DMS53 (cell line): ENCODE data around the gene USHBP1.

Source experiments
- DNase-seq: peaks from one replicate; lab custom pipeline; 2025; lab: John Stamatoyannopoulos, UW

The USHBP1 gene

DNA sequence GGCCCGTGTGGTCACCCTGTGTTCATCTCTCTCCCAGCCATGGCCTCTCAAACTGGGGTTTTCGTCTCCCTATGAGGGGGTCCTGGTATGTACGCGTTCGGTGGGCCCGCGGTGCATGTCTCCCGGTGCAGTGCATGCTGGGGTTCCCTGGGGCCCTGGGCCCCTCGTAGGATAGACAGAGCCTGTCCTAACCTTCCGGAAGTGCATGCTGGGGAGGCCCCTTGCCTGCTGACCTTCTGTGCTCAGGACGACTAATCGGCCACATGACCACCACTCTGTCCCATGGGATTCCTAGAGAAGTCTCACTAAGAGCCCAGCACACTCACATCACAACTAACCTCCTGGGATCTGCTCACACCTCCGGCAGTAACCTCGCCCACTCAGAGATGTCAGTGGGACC, 54.2 kb downstream of the USHBP1 start:
- DNase-seq = no peak

DNA sequence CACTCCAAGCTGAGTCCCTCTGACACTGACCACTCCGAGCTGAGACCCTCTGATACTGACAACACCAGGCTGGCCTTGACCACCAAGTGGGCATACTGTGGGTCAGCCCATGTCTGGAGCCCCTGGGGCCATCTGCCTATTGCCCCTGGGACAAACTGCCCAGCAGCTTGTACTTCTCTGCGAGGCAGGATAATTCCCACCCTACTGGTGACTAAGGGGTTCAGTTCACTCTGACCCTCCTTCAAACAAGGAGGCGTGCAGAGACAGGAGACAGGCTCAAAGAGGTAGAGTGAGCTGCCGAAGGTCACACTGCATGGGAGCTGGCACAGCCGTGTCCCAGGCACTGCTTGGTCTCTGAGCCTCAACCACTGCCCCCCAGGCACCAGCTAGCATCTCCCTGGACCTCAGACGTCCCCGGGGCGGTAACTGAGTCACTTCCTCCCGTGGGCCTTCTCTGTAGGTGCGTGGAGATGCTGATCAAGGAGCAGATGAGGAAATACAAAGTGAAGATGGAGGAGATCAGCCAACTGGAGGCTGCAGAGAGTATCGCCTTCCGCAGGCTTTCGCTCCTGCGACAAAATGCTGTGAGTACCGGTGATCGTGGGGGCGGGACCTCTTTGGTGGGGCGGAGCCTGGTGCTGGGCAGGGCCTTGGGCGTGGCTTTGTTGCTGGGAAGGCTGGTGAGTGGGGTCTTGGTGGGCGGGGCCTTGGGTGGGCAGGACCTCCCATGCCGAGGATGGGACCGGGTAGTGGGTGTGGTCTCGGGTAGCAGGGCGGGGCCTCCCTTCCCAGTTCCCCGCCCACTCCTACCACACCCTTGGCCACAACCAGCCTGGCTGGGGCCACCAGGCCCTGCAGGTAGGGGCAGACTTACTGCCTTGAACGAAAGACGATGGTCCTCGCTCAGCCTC, 55.2 kb downstream of the USHBP1 start:
- peak; percentile 22 for DNase-seq

DNA sequence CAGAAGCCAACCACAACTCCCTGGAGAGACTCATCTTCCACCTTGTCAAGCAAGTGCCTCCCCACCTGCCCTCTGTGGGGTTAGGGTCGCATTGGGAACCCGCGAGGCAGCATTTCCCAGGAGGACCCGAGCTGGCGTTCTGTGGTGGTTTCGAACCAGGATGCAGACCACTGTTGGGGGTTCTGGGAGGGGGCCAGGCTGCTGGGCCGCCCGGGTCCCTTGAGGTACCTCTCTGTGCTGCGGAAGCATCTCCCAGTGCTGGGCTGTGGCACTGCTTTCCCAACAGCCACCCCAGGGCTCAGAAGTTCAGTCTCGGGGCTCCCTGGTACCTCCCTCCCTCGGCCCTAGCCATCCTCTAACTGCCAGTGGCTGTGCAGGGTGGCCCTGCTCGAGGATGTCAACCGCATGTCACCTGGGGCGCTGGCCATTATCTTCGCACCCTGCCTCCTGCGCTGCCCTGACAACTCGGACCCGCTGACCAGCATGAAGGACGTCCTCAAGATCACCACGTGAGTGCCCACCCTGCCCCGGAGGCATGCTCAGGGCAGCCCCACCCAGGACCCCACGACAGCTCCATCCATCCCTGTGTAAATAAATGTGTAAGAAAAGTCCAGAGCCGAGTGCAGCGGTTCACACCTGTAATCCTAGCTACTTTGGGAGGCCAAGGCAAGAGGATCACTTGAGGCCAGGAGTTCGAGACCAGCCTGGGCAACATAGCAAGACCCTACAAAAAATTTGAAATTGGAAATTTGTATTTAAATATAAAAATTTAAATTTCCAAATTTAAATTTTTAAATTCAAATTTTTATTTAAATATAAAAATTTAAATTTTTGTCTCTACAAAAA, 57.6 kb downstream of the USHBP1 start:
- no peak for DNase-seq

DNA sequence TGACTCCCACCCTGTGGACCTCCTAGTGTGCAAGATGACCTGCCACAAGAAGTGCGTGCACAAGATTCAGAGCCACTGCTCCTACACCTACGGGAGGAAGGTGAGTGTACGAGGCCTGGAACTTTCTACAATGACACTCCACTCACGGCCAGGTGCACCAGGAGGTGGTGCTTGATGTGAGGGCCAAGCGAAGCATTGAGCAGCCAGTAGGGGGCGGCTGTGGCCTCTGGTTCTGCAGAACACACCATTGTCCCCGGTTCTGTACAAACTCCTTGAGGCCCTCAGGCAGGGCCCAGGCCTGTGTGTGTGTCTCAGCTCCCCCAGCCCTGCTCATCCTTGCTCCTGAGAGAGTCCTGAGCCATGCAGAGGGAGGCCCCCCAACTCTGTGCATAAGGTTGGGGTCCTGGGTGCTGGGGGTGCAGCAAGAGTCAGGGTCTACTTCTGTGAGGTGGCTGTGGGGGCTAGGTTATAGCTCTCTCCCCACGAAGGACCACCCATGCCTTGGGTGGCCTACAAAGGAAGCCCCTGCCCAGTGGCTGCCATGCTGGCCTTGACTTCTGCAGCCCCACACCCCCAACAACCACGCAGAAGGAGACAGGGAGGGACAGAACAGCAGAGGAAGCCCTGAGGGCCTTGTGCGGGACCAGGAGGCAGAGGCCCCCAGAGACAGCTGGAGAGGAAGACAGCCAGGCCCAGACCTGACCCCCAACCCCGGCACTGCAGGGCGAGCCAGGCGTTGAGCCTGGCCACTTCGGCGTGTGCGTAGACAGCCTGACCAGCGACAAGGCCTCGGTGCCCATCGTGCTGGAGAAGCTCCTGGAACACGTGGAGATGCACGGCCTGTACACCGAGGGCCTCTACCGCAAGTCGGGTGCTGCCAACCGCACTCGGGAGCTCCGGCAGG, 59.1 kb downstream of the USHBP1 start:
- peak; percentile 69 for DNase-seq

DNA sequence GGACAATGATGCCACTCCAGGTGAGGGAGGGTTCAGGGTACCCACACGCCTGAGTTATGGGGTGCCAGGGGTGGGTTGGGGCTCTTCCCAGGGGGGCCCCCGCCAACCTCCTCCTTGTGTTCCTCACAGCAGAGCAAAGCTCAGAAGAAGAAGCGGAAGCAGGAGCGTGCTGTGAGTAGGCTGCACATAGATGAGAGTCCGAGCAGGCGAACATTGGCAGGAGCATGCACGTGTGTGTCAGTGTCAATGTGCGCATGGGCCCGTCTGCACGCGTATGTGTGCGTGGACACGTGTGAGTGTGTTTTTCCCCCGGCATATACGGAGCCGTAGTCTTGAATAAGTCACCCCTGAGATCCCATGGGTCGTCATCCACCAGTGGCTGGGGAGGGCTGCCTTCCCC, 61.8 kb downstream of the USHBP1 start:
- no peak for DNase-seq

DNA sequence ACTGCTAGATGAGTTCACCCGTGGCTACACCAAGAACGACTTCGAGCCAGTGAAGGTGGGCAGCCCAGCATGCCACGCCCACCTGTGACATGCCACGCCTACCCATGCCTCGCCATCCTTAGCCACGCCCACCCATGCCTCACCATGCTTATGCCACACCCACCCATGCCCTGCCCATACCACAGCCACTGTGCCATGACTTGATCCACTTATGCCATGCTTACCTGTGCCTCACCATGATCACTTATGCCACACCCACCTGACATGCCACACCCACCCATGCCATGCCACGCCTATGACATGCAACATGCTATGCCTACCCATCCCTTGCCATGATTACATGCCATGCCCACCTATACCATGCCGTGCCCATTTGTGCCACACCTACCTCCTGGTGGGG, 62.3 kb downstream of the USHBP1 start:
- DNase-seq = peak; percentile 31

DNA sequence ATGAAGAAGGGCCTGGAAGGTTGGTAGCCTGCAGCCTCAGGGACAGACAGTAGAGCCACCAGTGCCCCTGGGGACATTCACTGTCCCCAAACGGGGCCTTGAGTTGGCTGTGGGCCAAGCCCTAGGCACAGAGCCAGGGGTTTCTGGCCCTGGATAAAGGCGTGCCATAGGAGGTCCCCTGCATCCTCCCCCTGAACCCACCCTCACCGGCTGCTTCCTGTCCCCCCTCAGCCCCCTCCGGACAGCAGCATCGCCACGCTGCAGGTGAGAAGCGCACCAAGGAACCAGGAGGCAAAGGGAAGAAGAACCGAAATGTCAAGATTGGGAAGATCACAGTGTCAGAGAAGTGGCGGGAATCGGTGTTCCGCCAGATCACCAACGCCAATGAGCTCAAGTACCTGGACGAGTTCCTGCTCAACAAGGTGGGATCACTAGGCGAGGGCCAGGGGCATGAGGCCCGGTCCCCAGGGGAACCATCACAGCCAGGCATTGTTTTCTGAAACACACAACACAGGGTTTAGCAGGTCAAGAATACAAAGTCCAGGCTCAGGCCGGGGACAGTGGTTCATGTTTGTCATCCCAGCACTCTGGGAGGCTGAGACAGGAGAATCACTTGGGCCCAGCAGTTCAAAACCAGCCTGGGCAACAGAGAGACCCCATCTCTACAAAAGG, 64.0 kb downstream of the USHBP1 start:
- DNase-seq = no peak
